GM12891 (cell line): Measurements from ENCODE around the gene RPS10.

ENCODE experiments used
- PAX5 ChIP-seq: IDR thresholded peaks from 2 replicates; pipeline ENCODE4 v1.6.1; 2011; ENCODE audit warnings: low read length, moderate library complexity, mild to moderate bottlenecking; ENCODE audit not compliant: insufficient read depth, severe bottlenecking
- POLR2A ChIP-seq: IDR thresholded peaks from 2 replicates; pipeline ENCODE4 v1.6.1; 2011; ENCODE audit warnings: low read depth, low read length, control low read depth
- POLR2AphosphoS5 ChIP-seq: IDR thresholded peaks from 2 replicates; pipeline ENCODE4 v1.6.1; 2011; ENCODE audit warnings: low read depth, low read length, control low read depth
- TAF1 ChIP-seq: IDR thresholded peaks from 2 replicates; pipeline ENCODE4 v1.6.1; 2011; ENCODE audit warnings: low read depth, low read length, control low read depth

DNA sequence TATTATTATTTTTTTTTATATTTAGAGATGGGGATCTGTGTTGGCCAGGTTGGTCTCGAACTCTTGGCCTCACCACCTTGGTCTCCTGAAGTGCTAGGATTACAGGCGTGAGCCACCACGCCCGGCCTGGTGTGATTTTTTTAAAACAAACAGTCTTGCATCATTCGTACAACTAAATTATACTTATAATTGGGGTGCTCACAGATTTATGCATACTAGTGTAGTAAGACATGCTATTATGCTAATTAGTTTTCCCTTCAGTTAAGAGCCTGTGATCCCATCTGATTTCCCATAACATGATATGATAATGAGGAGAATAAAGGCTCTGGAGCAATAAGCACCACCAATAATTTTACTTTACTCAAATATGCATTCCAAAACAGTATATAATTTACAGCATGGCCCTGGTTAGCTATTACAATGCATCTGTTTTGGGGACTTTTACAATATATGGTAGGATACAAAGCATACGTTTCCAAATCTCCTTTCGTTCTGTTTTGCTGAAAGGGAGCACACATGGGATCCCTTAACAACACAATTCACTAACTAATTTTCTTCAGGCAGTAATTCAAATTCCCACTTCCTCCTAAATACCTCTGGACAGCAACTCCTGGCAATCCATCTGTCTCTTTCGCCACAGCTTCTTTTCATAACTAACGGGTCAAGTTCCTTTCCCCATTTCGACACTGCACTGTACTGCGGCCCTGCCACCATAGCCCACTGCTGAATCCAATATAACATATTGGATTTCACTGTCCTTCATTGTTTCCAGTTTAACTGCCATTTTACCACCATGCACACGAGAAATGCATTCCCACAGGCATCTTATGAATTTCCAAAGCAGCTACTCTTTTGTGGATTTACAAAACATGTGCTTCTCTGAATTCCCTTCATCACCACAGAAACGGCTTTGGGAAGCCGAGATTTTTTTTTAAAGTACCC, 35.1 kb downstream of the RPS10 start:
- TF ChIP-seq POLR2A (no peak), POLR2AphosphoS5 (no peak), TAF1 (no peak), PAX5 (no peak)
